GM19025 (cell line): ENCODE results near the gene SETD1B.
"Not testable (repeated sequence)": the region's sequence is repeated elsewhere in the genome, so short reads cannot be mapped to it uniquely, and the experiment has no call there.

Experiments used
- ATAC-seq: cut with Tn5 transposase; IDR thresholded peaks from one replicate; pipeline ENCODE4 v1.9.1; 2021; ENCODE audit warnings: mild to moderate bottlenecking, low read depth, moderate library complexity; ENCODE audit not compliant: unreplicated experiment

The SETD1B gene

GRCh38 chr12:121845701-121846100 lies 41.9 kb downstream of the SETD1B start:
- ATAC-seq, result no peak

GRCh38 chr12:121849211-121849610 lies 45.4 kb downstream of the SETD1B start:
- no peak for ATAC-seq

- no peak for ATAC-seq
Measured at GRCh38 chr12:121849665-121850064, 45.9 kb downstream of the SETD1B start.

GRCh38 chr12:121852392-121852791 lies 48.6 kb downstream of the SETD1B start:
- not testable (repeated sequence) for ATAC-seq

- no peak for ATAC-seq
Measured at GRCh38 chr12:121857322-121858246, 53.8 kb downstream of the SETD1B start.

GRCh38 chr12:121858318-121858661 lies 54.5 kb downstream of the SETD1B start:
- no peak for ATAC-seq

- ATAC-seq, result no peak
Measured at GRCh38 chr12:121858662-121859572, 55.1 kb downstream of the SETD1B start, which contains the start of gene HPD. Gene HPD, minus strand, starts transcription at chr12:121858859. Its CDS starts 36 bp downstream, at chr12:121858823.

- no peak for ATAC-seq
Measured at GRCh38 chr12:121860257-121860656, 56.4 kb downstream of the SETD1B start.

GRCh38 chr12:121860699-121861098 lies 56.9 kb downstream of the SETD1B start:
- not testable (repeated sequence) for ATAC-seq

- no peak for ATAC-seq
Measured at GRCh38 chr12:121861636-121862254, 57.9 kb downstream of the SETD1B start.

GRCh38 chr12:121866331-121866730 lies 62.5 kb downstream of the SETD1B start:
- no peak for ATAC-seq

GRCh38 chr12:121869229-121869628 lies 65.4 kb downstream of the SETD1B start:
- not testable (repeated sequence) for ATAC-seq

- no peak for ATAC-seq
Measured at GRCh38 chr12:121871467-121871866, 67.7 kb downstream of the SETD1B start.

GRCh38 chr12:121872546-121873215 lies 68.9 kb downstream of the SETD1B start:
- no peak for ATAC-seq

GRCh38 chr12:121873216-121873569 lies 69.4 kb downstream of the SETD1B start:
- ATAC-seq, result no peak

- no peak for ATAC-seq
Measured at GRCh38 chr12:121874071-121874470, 70.3 kb downstream of the SETD1B start.

GRCh38 chr12:121875582-121875981 lies 71.8 kb downstream of the SETD1B start:
- no peak for ATAC-seq

- ATAC-seq, result not testable (repeated sequence)
Measured at GRCh38 chr12:121876080-121876447, 72.3 kb downstream of the SETD1B start.
